Ovary (tissue), 9 donors: ENCODE data around the gene GRPR. TPM values are rescaled to one million over a fixed set of nuclear protein-coding genes. Genes with fewer than 3 reads are reported as not detected.
"Not testable (repeated sequence)": the region's sequence is repeated elsewhere in the genome, so short reads cannot be mapped to it uniquely, and the experiment has no call there.

Experiments
- DNase-seq, 5 donors: peaks; one replicate each; pipeline ENCODE4 v3.0.0-alpha.2; 2019 to 2020
- H3K27ac ChIP-seq, 2 donors: fragments of 200-600 bp; one replicate each; pipeline versions ENCODE4 v1.5.1 to v1.8.0; 2019 to 2022
- H3K27me3 ChIP-seq: fragments of 200-600 bp; one replicate; pipeline ENCODE4 v1.8.0; 2022
- H3K36me3 ChIP-seq: fragments of 200-600 bp; sonication (generic); one replicate; pipeline ENCODE4 v1.5.1; 2019
- H3K4me1 ChIP-seq: one replicate; pipeline ENCODE4 v1.8.1; 2013; ENCODE audit warnings: mild to moderate bottlenecking, moderate library complexity; ENCODE audit not compliant: insufficient read depth
- H3K4me3 ChIP-seq: fragments of 200-600 bp; sonication (generic); one replicate; pipeline ENCODE4 v1.5.1; 2017
- H3K9me3 ChIP-seq, 2 donors: fragments of 200-600 bp in 1 of 2; sonication (generic) in 1 of 2; one replicate each; pipeline versions ENCODE4 v1.5.1 to v1.8.1; 2013 to 2019; ENCODE audit warnings: mild to moderate bottlenecking in 1 of 2, moderate library complexity in 1 of 2
- EP300 ChIP-seq: sonication (generic); formaldehyde crosslinking; IDR thresholded peaks from one replicate; pipeline ENCODE4 v1.6.1; 2017; ENCODE audit warnings: antibody characterized with exemption
- POLR2A ChIP-seq: fragments of 450-650 bp; IDR thresholded peaks from one replicate; pipeline ENCODE4 v1.6.1; 2017; ENCODE audit warnings: antibody characterized with exemption, mild to moderate bottlenecking, moderate library complexity
- WGBS, 3 donors: extraction: QIAGEN DNeasy Blood & Tissue Kit in 1 of 3; methylation state at CpG; one replicate each; pipeline versions ENCODE4 v1.1.5 to v1.1.7; 2013 to 2017; 5-methylcytosine and 5-hydroxymethylcytosine counted together
- intact Hi-C, 4 donors: fragments of 100-400 bp; cut with DNase I; formaldehyde crosslinking; loops; one replicate each; pipeline versions ENCODE4 v1.11.0 to v1.15.1; 2022 to 2023
- polyA plus RNA-seq, 2 donors: library from polyadenylated mRNA; stranded (reverse); fragments of 200-250 nt in 1 of 2; fragments of 350-450 nt in 1 of 2; fragmentation: Illumina TruSeq in 1 of 2; extraction: RNeasy Lipid Tissue Mini Kit (QIAGEN cat#74804) in 1 of 2; gene quantifications; one replicate each; pipeline ENCODE4 v1.2.3, GENCODE V29; 2013 to 2014
- total RNA-seq, 7 donors: library from RNA; depleted of rRNA in 2 of 7; stranded (reverse); fragments of >200 nt in 2 of 7; fragmentation: NEBNext Ultra II Directional in 3 of 7; extraction: Animal tissue kit (Norgen Biotek cat#: 25700) in 3 of 7; gene quantifications; one replicate each; pipeline versions ENCODE4 v1.1.0 to v1.2.4, GENCODE V29; 2016 to 2023
- TF ChIP-seq, protein P1 (sequence below), 3 donors: fragments of 450-650 bp in 2 of 3; fragments of 200-600 bp in 1 of 3; IDR thresholded peaks; one replicate each; pipeline versions ENCODE4 v1.5.1 to v1.8.0; 2016 to 2022; ENCODE audit warnings: antibody characterized with exemption in 3 of 3, mild to moderate bottlenecking in 1 of 3
- donor health status: DM: no; HTN: no; CAD: no; lungs with moderate emphysema.
- donor health status: DM: no; HTN: no; CAD: no.
- donor health status: Bipolar disorder and iron deficiency.
- donor health status: DM: yes; HTN: yes; CAD: no.
- donor health status: DM: no; HTN: no; CAD: no.
- donor health status: DM: yes; HTN: yes; CAD: no.

The GRPR gene
- total and polyA plus RNA-seq, 9 donors, result 0.05 to 0.13 (median 0.08) TPM; not detected in 6

DNA sequence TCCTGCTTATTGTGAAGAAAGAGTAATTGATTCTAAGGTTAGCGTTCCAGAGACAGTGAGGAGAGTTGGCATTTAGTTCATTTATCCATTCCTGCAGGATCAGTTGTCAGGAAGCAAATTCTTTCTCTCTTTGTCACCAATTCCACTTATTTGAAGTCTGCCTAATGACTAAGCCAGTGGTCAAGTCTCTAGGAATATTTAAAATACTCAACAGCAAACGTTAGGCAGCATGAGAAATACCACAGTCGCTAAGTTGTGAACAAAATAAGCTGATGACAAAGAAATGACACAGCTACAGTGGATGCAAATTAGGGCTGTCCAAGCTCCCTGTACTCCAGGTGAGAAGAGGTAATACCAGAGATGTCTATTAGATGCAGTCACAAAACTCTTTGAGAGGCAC, 37.4 kb downstream of the GRPR start:
- H3K9me3 ChIP-seq, result no peaks in the 10 kb centered on the region
- no peaks in the 10 kb centered on the region for H3K36me3 ChIP-seq
- no peaks in the 10 kb centered on the region for H3K27me3 ChIP-seq
- H3K4me1 ChIP-seq, result no peaks in the 10 kb centered on the region
- TF ChIP-seq POLR2A (no peak), EP300 (no peak)
- TF ChIP-seq, protein P1, sequence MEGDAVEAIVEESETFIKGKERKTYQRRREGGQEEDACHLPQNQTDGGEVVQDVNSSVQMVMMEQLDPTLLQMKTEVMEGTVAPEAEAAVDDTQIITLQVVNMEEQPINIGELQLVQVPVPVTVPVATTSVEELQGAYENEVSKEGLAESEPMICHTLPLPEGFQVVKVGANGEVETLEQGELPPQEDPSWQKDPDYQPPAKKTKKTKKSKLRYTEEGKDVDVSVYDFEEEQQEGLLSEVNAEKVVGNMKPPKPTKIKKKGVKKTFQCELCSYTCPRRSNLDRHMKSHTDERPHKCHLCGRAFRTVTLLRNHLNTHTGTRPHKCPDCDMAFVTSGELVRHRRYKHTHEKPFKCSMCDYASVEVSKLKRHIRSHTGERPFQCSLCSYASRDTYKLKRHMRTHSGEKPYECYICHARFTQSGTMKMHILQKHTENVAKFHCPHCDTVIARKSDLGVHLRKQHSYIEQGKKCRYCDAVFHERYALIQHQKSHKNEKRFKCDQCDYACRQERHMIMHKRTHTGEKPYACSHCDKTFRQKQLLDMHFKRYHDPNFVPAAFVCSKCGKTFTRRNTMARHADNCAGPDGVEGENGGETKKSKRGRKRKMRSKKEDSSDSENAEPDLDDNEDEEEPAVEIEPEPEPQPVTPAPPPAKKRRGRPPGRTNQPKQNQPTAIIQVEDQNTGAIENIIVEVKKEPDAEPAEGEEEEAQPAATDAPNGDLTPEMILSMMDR (IDR thresholded peaks at IDR 0.05), result no peak
- intact Hi-C loops, result no loop called here
- 62 to 64% (median 63%) methylated on average over 3 of the region's 3 CpGs for WGBS, 3 donors
- H3K4me3 ChIP-seq, result no peak overlapping the region
- H3K27ac ChIP-seq, result no peak overlapping the region
- no peak for DNase-seq

DNA sequence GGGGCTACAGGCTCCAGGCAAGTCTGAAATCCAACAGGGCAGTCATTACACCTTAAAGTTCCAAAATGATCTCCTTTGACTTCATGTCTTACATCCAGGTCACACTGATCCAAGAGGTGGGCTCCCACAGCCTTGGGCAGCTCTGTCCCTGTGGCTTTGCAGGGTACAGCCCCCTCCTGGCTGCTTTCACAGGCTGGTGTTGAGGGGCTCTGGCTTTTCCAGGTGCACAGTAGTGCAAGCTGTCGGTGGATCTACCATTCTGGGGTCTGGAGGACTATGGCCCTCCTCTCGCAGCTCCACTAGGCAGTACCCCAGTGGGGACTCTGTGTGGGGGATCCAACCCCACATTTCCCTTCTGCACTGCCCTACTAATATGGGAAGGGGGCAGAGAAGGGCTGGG, 37.8 kb downstream of the GRPR start:
- H3K9me3 ChIP-seq, H3K27me3 ChIP-seq, intact Hi-C loops, H3K4me1 ChIP-seq, H3K27ac ChIP-seq, H3K36me3 ChIP-seq, DNase-seq, H3K4me3 ChIP-seq: not testable (repeated sequence)
- WGBS, 3 donors, result 89 to 94% (median 92%) methylated on average over 2 of the region's 2 CpGs

DNA sequence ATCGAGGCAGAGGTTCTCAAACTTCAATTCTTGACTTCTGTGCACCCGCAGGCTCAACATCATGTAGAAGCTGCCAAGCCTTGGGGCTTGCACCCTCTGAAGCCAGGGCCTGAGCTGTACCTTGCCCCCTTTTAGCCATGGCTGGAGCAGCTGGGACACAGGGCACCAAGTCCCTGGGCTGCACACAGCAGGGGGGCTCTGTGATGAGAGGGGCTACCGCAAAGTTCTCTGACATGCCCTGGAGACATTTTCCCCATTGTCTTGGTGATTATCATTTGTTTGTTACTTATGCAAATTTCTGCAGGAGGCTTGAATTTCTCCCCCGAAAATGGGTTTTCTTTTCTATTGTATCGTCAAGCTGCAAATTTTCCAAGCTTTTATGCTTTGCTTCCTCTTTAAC, 39.0 kb downstream of the GRPR start:
- TF ChIP-seq POLR2A (no peak), EP300 (no peak)
- TF ChIP-seq, protein P1 (IDR thresholded peaks at IDR 0.05), result no peak
- Histone ChIP-seq H3K36me3 (no peaks in the 10 kb centered on the region), H3K27ac (no peak overlapping the region), H3K4me1 (no peaks in the 10 kb centered on the region), H3K9me3 (no peaks in the 10 kb centered on the region), H3K27me3 (no peaks in the 10 kb centered on the region), H3K4me3 (no peak overlapping the region)
- WGBS, 3 donors, result 58 to 66% (median 58%) methylated on average over 5 of the region's 5 CpGs
- no peak for DNase-seq
- intact Hi-C loops, result no loop called here

DNA sequence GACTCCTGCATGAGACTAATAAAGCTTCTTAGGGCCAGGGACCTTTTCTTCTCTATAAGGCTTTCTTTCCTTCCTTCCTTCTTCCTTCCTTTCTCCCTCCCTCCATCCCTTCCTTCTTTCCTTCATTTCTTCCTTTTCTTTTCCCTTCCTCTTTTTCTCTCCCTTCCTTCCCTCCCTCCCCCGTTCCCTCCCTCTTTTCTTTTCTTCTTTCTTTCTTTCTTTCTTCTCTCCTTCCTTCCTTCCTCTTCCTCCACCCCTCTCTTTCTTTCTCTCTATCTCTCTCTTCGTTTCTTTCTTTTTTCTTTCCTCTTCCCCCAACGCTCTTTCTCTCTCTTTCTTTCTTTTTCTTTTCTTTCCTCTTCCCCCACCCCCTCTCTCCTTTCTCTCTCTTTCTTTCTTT, 41.4 kb downstream of the GRPR start:
- TF ChIP-seq EP300 (no peak), POLR2A (no peak)
- TF ChIP-seq, protein P1 (IDR thresholded peaks at IDR 0.05), result no peak

DNA sequence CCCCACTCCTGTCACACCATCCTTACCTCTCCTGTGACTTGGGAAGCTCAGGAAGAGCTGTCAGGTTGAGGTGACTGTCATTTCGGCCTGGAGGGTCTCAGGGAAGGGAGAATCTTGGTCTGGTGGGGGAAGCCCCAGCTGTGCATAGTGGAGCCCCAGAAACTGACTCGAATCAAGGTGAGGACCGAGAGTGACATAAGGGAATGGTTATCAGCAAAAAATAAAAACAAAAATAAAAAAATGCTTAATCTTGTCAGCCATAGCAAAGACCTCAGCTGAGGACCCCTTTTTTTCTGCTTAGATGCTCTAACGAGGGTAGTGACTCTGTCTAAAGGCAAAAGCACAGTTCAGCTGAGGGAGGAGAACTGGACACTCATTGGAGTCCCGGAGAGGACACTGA, 43.8 kb downstream of the GRPR start, which contains the start of gene MAGEB17:
TSS of gene MAGEB17 (plus strand) at position 301 of the 400 bp plus-strand sequence. CDS start 2,902 bp downstream, outside the sequence.
- Histone ChIP-seq H3K27me3 (no peaks in the 10 kb centered on the region), H3K4me1 (no peaks in the 10 kb centered on the region), H3K27ac (no peak within 1 kb of the TSS), H3K36me3 (no peaks in the 10 kb centered on the region), H3K9me3 (no peaks in the 10 kb centered on the region), H3K4me3 (no peak within 1 kb of the TSS)
- TF ChIP-seq POLR2A (no peak), EP300 (no peak)
- TF ChIP-seq, protein P1 (IDR thresholded peaks at IDR 0.05), result no peak
- intact Hi-C loops, result no loop called here
- no peak for DNase-seq
- WGBS, 3 donors, result 64 to 84% (median 67%) methylated on average over 5 of the region's 5 CpGs

More for the DNA sequence above, 41.4 kb downstream of the GRPR start:
- Histone ChIP-seq H3K27me3 (no peaks in the 10 kb centered on the region), H3K36me3 (no peaks in the 10 kb centered on the region), H3K27ac (no peak overlapping the region), H3K4me3 (no peak overlapping the region), H3K4me1 (no peaks in the 10 kb centered on the region), H3K9me3 (no peaks in the 10 kb centered on the region)
- intact Hi-C loops, result no loop called here
- 76 to 82% (median 77%) methylated on average over 3 of the region's 3 CpGs for WGBS, 3 donors
- DNase-seq, result no peak
